ENCODE data around the gene AHRR. TPM values are rescaled to one million over a fixed set of nuclear protein-coding genes. Genes with fewer than 3 reads are reported as not detected.

Gene AHRR
- total and polyA plus RNA-seq, 2 donors from 2014 or later: 0.71 to 1.7 TPM

- FAIRE-seq: no peak
- H3K4me3 ChIP-seq (ENCODE audit: low read length in 3 of 3): no peak overlapping the region
- no peak overlapping the region for H3K9ac ChIP-seq (ENCODE audit: low read length in 3 of 3)
- TF ChIP-seq CTCF (IDR thresholded peaks at IDR 0.05; ENCODE audit: borderline replicate concordance, extremely low read depth, insufficient read depth): no peak
- H3K27ac ChIP-seq (ENCODE audit: low read depth in 2 of 2, low read length in 2 of 2): no peak overlapping the region
- H3K36me3 ChIP-seq (ENCODE audit: control insufficient read depth in 2 of 3, insufficient read depth in 3 of 3, low read length in 3 of 3): no peaks in the 10 kb centered on the region
- H3K9me3 ChIP-seq (ENCODE audit: control insufficient read depth in 2 of 3, insufficient read depth in 1 of 3, low read length in 3 of 3): peaks cover 0 to 4% (median 0%) of the 10 kb centered on the region in 3 donors
- intact Hi-C loops (cut with DNase I): no loop called here
- no peaks in the 10 kb centered on the region for H3K4me1 ChIP-seq (ENCODE audit: control insufficient read depth in 2 of 3, insufficient read depth in 2 of 3, low read depth in 1 of 3, low read length in 3 of 3)
- DNase-seq: no peak
- H3K27me3 ChIP-seq (ENCODE audit: control insufficient read depth, insufficient read depth, low read length): no peaks in the 10 kb centered on the region
Measured at GRCh38 chr5:344668-345067, 23.2 kb downstream of the AHRR start.

GRCh38 chr5:345404-346195 is 24.1 kb downstream of the AHRR start:
- Histone ChIP-seq H3K9me3 (ENCODE audit: control insufficient read depth in 2 of 3, insufficient read depth in 1 of 3, low read length in 3 of 3) (peaks cover 0 to 4% (median 0%) of the 10 kb centered on the region in 3 donors), H3K27ac (ENCODE audit: low read depth in 2 of 2, low read length in 2 of 2) (no peak overlapping the region), H3K36me3 (ENCODE audit: control insufficient read depth in 2 of 3, insufficient read depth in 3 of 3, low read length in 3 of 3) (no peaks in the 10 kb centered on the region), H3K9ac (ENCODE audit: low read length in 3 of 3) (no peak overlapping the region), H3K4me3 (ENCODE audit: low read length in 3 of 3) (no peak overlapping the region), H3K4me1 (ENCODE audit: control insufficient read depth in 2 of 3, insufficient read depth in 2 of 3, low read depth in 1 of 3, low read length in 3 of 3) (no peaks in the 10 kb centered on the region), H3K27me3 (ENCODE audit: control insufficient read depth, insufficient read depth, low read length) (no peaks in the 10 kb centered on the region)
- intact Hi-C loops (cut with DNase I): no loop called here
- no peak for TF ChIP-seq CTCF (IDR thresholded peaks at IDR 0.05; ENCODE audit: borderline replicate concordance, extremely low read depth, insufficient read depth)
- FAIRE-seq (no peak), DNase-seq (no peak)

- Histone ChIP-seq H3K27me3 (ENCODE audit: control insufficient read depth, insufficient read depth, low read length) (no peaks in the 10 kb centered on the region), H3K4me3 (ENCODE audit: low read length in 3 of 3) (no peak overlapping the region), H3K36me3 (ENCODE audit: control insufficient read depth in 2 of 3, insufficient read depth in 3 of 3, low read length in 3 of 3) (no peaks in the 10 kb centered on the region), H3K9ac (ENCODE audit: low read length in 3 of 3) (no peak overlapping the region), H3K4me1 (ENCODE audit: control insufficient read depth in 2 of 3, insufficient read depth in 2 of 3, low read depth in 1 of 3, low read length in 3 of 3) (no peaks in the 10 kb centered on the region), H3K27ac (ENCODE audit: low read depth in 2 of 2, low read length in 2 of 2) (no peak overlapping the region), H3K9me3 (ENCODE audit: control insufficient read depth in 2 of 3, insufficient read depth in 1 of 3, low read length in 3 of 3) (peaks cover 0 to 4% (median 0%) of the 10 kb centered on the region in 3 donors)
- FAIRE-seq (no peak), DNase-seq (no peak)
- no peak for TF ChIP-seq CTCF (IDR thresholded peaks at IDR 0.05; ENCODE audit: borderline replicate concordance, extremely low read depth, insufficient read depth)
- intact Hi-C loops (cut with DNase I): no loop called here
Measured at GRCh38 chr5:346229-346935, 24.9 kb downstream of the AHRR start.
